ENCODE data around the gene C3orf33.

Gene C3orf33

DNA sequence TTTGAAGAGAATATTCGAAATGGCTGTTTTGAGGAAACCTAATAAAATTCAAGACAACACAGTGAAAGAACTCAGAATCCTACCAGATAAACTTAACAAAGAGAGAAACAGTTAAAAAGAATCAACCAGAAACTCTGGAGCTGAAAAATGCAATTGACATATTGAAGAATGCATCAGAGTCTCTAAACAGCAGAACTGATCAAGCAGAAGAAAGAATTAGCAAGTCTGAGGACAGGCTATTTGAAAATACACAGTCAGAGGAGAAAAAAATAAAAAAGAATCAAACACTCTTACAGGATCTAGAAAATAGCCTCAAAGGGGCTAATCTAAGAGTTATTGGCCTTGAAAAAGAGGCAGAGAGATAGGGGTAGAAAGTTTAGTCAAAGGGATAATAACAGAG lies 13.5 kb downstream of the C3orf33 start:
- no peak for DNase-seq
- in situ Hi-C loops (cut with HindIII; ENCODE audit: low pct_ligation_motif_present, low pct_unique_long_range_greater_than_20kb, low sequenced_read_pairs), result no loop called here

DNA sequence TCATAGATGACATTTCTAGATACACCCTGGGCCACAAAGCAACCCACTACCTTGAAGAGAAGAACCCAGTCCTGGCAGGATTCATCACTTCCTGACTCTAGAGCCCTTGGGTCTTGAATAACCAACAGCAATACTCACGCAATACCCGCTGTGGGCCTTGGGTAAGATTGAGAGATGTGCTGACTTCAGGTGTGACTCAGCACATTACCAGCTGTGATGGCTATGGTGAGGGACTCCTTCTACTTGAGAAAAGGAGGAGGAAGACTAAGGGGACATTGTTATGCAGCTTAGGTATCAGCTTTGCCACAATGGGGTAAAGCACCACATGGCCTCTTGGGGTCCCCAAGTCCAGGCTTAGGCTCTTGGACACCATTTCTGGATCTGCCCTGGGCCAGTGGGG lies 14.9 kb downstream of the C3orf33 start:
- in situ Hi-C loops (cut with HindIII; ENCODE audit: low pct_ligation_motif_present, low pct_unique_long_range_greater_than_20kb, low sequenced_read_pairs), result no loop called here
- no peak for DNase-seq

GRCh38 chr3:155790272-155790925 lies 15.7 kb downstream of the C3orf33 start:
- in situ Hi-C loops (cut with HindIII; ENCODE audit: low pct_ligation_motif_present, low pct_unique_long_range_greater_than_20kb, low sequenced_read_pairs), result no loop called here
- DNase-seq, result no peak

- in situ Hi-C loops (cut with HindIII; ENCODE audit: low pct_ligation_motif_present, low pct_unique_long_range_greater_than_20kb, low sequenced_read_pairs), result no loop called here
- no peak for DNase-seq
These were observed 20.3 kb downstream of the C3orf33 start for GRCh38 chr3:155785662-155786295.

DNA sequence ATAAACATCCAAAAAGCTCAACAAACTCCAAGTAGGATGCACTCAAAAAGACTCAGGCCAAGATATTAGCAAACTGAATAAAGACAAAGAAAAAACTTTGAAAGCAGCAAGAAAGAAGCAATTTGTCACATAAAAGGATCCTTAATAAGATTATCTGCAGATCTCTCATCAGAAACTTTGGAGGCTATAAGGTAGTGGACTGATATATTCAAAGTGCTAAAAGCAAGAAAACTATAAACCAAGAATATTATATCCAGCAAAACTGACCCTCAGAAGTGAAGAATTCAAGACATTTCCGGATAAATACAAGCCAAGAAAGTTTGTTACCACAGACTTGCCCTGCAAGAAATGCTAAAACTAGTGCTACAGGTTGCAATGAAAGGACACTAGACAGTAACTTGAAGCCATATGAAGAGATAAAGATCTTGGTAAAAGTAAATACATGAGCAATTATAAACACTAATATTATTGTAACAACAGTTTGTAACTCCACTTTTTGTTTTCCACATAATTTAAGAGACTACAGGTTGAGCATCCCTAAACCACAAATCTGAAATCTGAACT lies 23.6 kb downstream of the C3orf33 start:
- in situ Hi-C loops (cut with HindIII; ENCODE audit: low pct_ligation_motif_present, low pct_unique_long_range_greater_than_20kb, low sequenced_read_pairs), result no loop called here
- no peak for DNase-seq

DNA sequence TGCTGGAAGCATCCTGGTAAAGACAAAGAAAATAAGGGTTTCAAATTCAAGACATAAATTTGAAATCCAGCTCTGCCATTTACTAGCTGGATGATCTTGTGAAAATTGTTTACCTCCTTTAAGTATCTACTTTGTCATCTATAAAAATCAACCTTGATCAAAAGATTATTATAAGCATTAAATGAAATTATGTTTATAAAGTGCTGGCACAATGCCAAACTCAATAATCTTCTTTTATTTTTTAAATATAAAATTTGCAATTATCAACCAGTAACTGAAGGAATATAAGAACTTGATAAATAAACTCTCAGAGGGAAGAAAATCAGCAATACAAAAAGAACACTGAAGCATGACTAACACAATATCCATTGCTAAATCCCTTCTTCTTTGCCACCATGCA lies 25.8 kb downstream of the C3orf33 start:
- in situ Hi-C loops (cut with HindIII; ENCODE audit: low pct_ligation_motif_present, low pct_unique_long_range_greater_than_20kb, low sequenced_read_pairs), result no loop called here
- no peak for DNase-seq

DNA sequence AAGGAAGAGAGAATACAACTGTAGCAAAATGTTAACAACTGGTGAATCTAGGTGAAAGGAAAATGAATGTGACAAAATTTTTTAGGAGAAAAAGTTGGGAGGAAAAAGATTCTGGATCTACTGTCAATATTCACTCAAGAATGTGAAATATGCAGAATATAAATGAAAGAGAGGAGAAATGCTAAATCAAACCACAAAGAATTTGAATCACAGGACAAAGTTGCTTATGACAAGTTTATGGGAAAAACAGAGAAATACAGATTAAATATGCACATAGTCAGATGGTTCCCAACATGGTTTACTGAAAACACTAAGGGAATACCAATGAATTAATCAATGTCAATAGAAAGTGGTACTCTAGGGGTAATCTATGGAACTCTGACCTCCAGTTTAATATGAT lies 27.6 kb downstream of the C3orf33 start:
- in situ Hi-C loops (cut with HindIII; ENCODE audit: low pct_ligation_motif_present, low pct_unique_long_range_greater_than_20kb, low sequenced_read_pairs), result no loop called here
- DNase-seq, result no peak

GRCh38 chr3:155772801-155773200 lies 33.3 kb downstream of the C3orf33 start:
- no peak for DNase-seq
- in situ Hi-C loops (cut with HindIII; ENCODE audit: low pct_ligation_motif_present, low pct_unique_long_range_greater_than_20kb, low sequenced_read_pairs), result no loop called here

DNA sequence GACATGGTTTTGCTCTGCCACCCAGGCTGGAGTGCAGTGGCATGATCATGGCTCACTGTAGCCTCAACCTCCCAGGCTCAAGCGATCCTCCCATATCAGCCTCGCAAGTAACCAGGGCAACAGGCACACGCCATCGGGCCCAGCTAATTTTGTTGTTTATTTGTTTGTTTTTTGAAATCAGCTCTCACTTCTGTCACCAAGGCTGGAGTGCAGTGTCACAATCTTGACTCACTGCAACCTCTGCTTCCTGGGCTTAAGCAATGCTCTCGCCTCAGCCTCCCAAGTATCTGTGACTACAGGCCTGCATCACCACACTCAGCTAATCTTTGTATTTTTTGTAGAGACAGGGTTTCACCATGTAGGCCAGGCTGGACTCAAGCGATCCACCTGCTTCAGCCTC lies 35.0 kb downstream of the C3orf33 start:
- no peak for DNase-seq
- in situ Hi-C loops (cut with HindIII; ENCODE audit: low pct_ligation_motif_present, low pct_unique_long_range_greater_than_20kb, low sequenced_read_pairs), result no loop called here

DNA sequence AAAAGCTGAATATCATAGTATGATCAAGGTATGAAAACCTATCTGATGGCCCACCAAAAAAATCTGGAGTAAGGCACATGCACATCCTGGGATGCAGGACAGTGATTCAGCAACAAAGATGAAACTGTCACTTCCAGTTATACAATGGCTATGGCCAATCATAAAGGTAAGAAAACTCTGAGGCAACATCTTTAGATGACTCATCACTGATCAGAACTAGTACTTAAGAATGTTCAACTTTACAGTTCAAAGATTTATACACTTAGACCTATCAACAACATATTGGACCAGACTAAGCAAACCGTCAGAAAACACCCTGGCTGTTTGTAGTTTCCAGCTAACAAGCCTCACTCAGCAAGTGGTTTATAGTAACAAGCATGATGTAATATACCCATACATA lies 39.9 kb downstream of the C3orf33 start:
- no peak for DNase-seq
- in situ Hi-C loops (cut with HindIII; ENCODE audit: low pct_ligation_motif_present, low pct_unique_long_range_greater_than_20kb, low sequenced_read_pairs), result no loop called here

DNA sequence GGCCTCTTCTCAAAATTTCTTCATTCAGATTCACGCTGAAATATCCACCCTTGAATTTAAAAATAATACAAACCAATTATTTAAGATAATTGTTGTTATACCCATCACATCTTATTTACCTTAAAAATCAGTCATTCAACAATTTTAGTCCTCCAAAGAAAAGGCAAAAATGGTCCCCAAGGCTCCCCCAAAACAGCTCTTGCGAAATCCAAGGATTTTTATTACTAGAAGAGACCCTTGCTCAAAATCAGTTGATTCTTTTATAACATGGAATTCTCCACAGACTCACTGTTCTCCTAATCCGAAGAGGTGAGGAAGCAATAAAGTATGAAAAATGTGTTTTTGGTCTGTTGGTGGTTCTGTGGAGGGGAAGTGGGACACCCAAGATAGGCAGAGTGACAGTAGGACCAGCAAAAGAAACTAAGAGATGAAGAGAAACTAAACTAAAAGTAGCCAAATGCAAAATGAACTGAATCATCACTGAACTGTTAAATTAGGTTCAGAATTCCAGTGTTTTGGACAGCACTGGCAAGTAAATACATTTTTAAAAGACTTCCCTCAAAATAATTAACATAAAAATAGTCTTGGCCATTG lies 42.1 kb downstream of the C3orf33 start:
- no peak for DNase-seq
- in situ Hi-C loops (cut with HindIII; ENCODE audit: low pct_ligation_motif_present, low pct_unique_long_range_greater_than_20kb, low sequenced_read_pairs), result no loop called here

DNA sequence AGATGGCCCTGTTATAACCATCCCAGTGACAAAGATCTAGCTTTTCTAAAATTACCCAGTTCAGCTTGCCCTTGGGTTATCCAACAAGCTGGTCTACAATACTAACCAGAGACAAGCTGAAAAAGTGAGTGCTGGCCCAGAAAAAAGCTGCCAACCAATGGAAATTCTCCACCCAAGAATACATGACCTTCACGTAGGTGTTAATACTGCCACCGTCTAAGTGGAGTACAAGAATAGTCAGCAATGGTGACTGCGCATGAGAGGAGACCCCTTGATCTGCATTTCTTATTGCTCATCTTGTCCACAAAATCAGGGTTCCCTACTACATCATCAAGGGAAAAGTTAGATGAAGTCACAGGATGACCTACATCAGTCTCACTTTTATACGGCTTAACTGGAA lies 45.4 kb downstream of the C3orf33 start:
- no peak for DNase-seq
- in situ Hi-C loops (cut with HindIII; ENCODE audit: low pct_ligation_motif_present, low pct_unique_long_range_greater_than_20kb, low sequenced_read_pairs), result no loop called here

DNA sequence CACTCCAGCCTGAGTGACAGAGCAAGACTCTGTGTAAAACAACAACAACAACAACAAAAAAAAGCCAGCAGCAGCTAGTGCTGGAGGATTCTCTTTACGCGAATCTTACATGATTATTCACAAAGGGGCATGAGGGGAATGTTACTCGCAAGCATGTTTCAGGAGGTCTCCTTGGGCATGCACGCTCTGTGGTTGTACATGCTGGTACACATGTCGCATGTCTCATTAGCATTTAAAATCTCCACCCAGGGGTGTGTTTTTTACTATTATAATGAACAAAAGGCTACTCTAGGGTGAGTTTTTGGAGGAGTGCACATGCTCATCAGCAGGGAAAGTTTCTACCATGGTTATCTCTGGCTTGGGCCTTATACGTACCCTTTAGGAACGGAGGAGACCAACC lies 48.5 kb downstream of the C3orf33 start:
- DNase-seq, result no peak
- in situ Hi-C loops (cut with HindIII; ENCODE audit: low pct_ligation_motif_present, low pct_unique_long_range_greater_than_20kb, low sequenced_read_pairs), result no loop called here

- in situ Hi-C loops (cut with HindIII; ENCODE audit: low pct_ligation_motif_present, low pct_unique_long_range_greater_than_20kb, low sequenced_read_pairs), result no loop called here
- peak; percentile 39 for DNase-seq
These were observed 52.9 kb downstream of the C3orf33 start for GRCh38 chr3:155753038-155753639.

DNA sequence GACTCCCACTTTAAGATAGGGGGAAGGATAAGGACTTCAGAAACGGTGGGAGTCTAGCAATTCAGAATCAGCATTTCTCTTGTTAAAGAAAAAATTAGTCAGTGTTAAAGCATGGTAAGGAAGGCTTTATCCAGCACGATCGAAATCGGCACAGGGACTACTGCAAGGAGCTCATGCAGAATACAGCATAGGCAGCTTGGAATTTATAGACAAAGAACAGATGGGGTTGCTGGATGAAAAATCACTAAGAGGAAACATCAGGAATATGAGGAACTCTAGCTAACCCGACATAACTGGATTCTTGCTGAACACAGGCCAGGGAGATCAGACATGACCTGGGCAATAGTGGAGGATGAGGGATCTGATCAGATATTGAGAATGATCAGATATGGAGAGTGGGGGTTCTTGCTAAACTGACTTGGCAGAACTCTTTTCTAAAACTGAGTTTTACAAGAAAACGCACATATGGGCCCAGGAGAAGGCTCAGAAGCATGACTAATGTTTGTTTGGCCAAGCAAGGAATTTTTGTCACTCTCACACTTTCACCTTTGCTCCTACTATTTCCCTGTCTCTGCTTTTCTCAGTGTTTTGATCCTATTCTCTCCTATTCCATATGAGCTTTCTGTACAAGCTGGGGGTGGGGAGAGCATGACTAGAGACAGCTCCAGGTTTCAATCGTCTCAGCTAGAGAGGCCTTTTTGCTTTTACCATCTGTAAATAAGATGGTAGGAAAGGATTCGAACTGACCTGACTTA lies 57.3 kb downstream of the C3orf33 start:
- no peak for DNase-seq
- in situ Hi-C loops (cut with HindIII; ENCODE audit: low pct_ligation_motif_present, low pct_unique_long_range_greater_than_20kb, low sequenced_read_pairs), result no loop called here

DNA sequence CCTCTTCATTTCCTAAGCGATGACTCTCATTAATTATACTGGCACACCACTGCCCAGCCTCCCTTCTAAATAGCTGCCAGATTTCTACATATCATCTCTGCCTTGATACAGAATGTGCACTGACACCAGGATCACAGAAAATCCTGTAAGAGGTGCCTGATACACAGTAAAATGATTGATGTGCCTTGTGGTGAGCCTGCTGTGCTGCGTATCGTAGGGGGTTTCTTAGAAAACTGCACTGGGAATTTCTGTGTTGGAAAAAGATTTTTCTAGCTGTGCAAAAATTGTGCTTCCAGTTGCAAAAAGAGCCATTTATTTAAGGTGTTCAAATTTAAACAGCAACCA lies 58.2 kb downstream of the C3orf33 start:
- in situ Hi-C loops (cut with HindIII; ENCODE audit: low pct_ligation_motif_present, low pct_unique_long_range_greater_than_20kb, low sequenced_read_pairs), result no loop called here

DNA sequence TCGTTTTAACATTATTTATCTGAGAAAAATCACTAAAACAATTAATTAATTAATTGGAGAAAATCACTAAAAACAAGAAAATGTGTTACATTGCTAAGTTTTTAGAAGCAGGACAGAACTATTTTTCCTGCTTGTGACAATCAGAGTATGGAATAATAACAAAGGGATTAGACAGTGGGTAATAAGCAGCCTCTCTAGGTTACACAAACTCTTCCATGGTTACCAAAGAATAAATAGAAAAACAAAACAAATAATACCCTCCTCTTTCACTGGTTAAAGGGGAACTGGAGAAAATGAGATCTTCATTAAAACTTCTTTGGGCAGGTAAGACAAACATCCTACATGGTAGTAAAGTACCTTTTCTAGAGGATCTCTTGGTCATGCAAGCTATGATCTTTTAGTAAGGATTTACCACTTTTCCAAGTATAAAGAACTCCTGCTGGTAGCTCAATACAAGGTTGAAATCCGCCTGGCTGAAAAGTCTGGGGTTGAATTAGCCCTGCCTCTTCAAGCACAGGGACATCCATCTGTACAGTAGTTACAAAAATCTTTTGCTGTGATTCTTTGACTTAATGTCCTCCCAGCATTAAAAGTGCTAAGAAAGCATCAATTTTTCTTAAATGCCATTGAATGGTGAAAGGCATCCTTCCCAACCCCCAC lies 58.7 kb downstream of the C3orf33 start:
- DNase-seq, result no peak
- in situ Hi-C loops (cut with HindIII; ENCODE audit: low pct_ligation_motif_present, low pct_unique_long_range_greater_than_20kb, low sequenced_read_pairs), result no loop called here

More for the DNA sequence above, 58.2 kb downstream of the C3orf33 start:
- no peak for DNase-seq

DNA sequence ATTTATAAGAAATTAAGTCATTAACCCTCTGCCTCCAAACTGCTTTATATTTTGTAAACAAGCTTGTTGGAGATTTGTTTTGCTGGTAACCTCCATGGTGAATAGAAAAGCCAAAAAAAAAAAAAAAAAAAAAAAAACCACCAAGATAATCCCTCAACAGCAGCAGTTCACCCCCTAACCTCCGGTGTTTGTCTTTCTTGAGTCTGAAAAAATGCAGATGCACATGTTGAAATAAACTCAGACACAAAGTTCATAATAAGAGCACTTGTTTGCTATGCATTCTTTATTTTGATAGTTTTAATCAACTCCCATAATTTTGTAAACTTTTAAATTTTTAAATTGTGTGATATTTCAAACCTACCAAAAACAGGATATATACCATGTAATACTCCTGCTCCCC lies 59.4 kb downstream of the C3orf33 start:
- DNase-seq, result no peak
- in situ Hi-C loops (cut with HindIII; ENCODE audit: low pct_ligation_motif_present, low pct_unique_long_range_greater_than_20kb, low sequenced_read_pairs), result no loop called here
